Cardiac fibroblast (primary cell): ENCODE data around the gene FOXF2.

Experiments used
- DNase-seq, 2 donors: peaks; one replicate each; pipeline versions ENCODE4 v3.0.0 to v3.0.0-alpha.2; 2010; ENCODE audit warnings: low read depth in 2 of 2
- H3K4me3 ChIP-seq, 2 donors: replicated peaks in 1 of 2; 1 replicate in 1 of 2; 2 replicates in 1 of 2; pipeline ENCODE4 v1.5.1; 2011; ENCODE audit warnings: low read depth in 2 of 2, low read length in 2 of 2, mild to moderate bottlenecking in 2 of 2, moderate library complexity in 1 of 2
- TF ChIP-seq, protein P1 (sequence below): IDR thresholded peaks from one replicate; pipeline ENCODE4 v1.5.1; 2011; ENCODE audit warnings: low read depth, mild to moderate bottlenecking, low read length, inconsistent platforms

Gene FOXF2

DNA sequence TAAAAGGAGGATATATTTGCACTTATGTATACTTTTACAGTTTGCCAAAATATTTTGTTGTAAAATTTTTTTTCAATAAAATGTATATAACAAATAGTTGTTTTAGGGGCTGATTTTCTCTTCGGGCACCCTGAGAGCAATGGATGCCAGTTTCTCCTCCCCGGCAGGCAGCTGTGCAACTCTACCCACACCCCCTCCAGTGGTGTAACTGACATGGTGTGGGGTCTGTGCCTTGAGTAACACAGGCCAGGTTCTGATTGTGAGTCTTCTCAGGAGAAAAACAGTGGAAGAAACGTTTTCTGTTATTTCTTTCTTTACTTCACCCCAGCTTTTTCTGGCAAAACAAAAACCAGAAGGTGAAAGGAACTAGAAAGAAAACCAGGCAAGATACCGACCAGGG is 6.1 kb downstream of the FOXF2 start:
- H3K4me3 ChIP-seq = no peak overlapping the region
- DNase-seq = no peak
- TF ChIP-seq, protein P1, sequence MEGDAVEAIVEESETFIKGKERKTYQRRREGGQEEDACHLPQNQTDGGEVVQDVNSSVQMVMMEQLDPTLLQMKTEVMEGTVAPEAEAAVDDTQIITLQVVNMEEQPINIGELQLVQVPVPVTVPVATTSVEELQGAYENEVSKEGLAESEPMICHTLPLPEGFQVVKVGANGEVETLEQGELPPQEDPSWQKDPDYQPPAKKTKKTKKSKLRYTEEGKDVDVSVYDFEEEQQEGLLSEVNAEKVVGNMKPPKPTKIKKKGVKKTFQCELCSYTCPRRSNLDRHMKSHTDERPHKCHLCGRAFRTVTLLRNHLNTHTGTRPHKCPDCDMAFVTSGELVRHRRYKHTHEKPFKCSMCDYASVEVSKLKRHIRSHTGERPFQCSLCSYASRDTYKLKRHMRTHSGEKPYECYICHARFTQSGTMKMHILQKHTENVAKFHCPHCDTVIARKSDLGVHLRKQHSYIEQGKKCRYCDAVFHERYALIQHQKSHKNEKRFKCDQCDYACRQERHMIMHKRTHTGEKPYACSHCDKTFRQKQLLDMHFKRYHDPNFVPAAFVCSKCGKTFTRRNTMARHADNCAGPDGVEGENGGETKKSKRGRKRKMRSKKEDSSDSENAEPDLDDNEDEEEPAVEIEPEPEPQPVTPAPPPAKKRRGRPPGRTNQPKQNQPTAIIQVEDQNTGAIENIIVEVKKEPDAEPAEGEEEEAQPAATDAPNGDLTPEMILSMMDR = no peak

DNA sequence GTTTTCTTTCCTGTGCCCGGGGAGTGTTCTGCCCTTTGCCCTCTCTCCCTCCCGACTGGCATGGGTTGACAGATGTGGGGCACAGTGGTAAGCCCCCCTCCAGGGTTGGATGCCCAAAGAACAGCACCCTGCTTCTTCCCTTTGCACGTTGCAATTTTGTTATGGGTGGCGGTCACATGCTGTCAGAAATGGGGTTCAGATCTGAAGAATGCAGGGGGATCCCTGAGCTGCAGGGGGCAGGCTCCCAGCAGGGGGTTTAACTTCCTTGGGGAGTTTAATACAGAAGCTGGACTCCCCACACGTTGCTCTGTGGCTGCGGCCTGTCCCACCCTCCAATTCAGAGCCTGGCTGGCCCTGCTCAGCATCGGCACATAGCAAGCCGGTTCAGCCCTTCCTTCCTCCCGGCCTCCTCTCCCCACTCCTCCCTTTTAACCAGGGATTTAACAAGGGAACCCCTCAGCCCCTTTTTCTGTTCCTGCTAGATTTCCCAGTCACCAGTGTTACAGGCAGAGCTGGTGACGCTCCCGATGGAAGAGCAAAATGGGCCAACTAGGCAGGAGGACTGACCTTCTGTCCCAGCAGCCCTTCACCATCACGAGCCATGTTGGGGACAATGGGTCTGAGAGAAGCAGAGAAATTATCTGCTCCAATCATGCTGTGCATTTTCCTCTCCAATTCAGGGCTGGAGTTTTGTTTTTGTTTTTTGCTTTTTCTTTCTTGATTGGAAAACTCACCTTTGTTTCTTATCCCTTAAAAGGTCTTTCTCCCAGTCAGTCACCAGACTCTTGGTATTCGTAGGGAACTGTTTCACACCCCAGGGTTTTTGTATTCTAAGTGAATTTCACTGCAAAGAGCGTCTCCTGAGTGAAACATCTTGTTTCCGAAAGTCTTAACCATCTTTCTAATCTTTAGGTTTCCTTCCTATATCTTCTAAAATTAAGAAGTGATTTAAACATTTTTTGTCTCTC is 6.8 kb downstream of the FOXF2 start:
- H3K4me3 ChIP-seq = no peak overlapping the region
- TF ChIP-seq, protein P1 = no peak
- DNase-seq = no peak

GRCh38 chr6:1396952-1397868 is 7.8 kb downstream of the FOXF2 start:
- peak; percentile 74 to 80 for DNase-seq
- TF ChIP-seq, protein P1 = peak; percentile 98
- no peak overlapping the region for H3K4me3 ChIP-seq

DNA sequence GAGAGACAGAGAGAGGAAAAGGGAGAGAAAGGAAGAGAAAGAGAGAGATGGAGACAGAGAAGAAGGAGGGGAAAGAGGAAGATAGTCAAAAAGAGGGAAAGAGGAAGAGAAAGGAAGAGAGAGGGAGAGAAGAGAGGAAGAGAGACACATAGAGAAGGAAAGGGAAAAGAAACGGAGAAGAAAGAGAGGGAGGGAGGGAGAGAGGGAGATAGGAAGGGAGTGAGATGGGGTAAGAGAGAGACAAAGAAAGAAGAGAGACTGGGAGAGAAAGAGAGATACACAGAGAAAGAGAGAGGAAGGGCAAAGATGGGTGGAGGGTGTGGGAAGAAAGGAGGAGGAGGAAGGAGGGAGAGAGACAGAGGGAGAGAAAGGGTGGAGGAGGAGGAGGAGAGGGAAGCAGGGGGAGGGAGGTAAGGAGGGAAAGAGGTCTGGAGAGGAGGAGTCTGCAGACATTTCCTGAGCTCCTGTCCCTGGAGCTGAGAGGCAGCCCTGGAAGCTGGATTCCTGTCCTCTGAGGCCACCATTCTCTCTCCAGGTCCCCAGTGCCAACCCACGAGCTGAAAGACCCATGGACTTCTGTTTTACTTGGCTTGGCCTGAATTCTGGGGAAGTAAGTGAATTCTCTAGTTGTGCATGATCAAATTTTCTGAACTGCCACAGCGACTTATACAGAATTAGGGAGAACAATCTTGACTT is 9.9 kb downstream of the FOXF2 start:
- no peak overlapping the region for H3K4me3 ChIP-seq
- DNase-seq = no peak
- TF ChIP-seq, protein P1 = no peak

GRCh38 chr6:1400126-1400850 is 10.9 kb downstream of the FOXF2 start:
- H3K4me3 ChIP-seq = no peak overlapping the region
- TF ChIP-seq, protein P1 = no peak
- no peak for DNase-seq

GRCh38 chr6:1402369-1402768 is 13.0 kb downstream of the FOXF2 start:
- no peak for DNase-seq
- TF ChIP-seq, protein P1 = no peak
- H3K4me3 ChIP-seq = no peak overlapping the region
